HG02981 (cell line): ENCODE measurements around the gene U2SURP.

Experiments
- ATAC-seq: cut with Tn5 transposase; IDR thresholded peaks from one replicate; pipeline ENCODE4 v1.9.1; 2021; ENCODE audit warnings: mild to moderate bottlenecking, moderate library complexity; ENCODE audit not compliant: unreplicated experiment

Gene U2SURP

GRCh38 chr3:143098032-143098764 is 96.8 kb downstream of the U2SURP start:
- ATAC-seq = no peak

- no peak for ATAC-seq
These were observed 97.8 kb downstream of the U2SURP start for GRCh38 chr3:143099210-143099609.

GRCh38 chr3:143099690-143100089 is 98.3 kb downstream of the U2SURP start:
- no peak for ATAC-seq

- ATAC-seq = no peak
These were observed 99.1 kb downstream of the U2SURP start for GRCh38 chr3:143100451-143100850.

GRCh38 chr3:143101792-143102381 is 100.5 kb downstream of the U2SURP start:
- no peak for ATAC-seq

- ATAC-seq = no peak
These were observed 102.3 kb downstream of the U2SURP start for GRCh38 chr3:143103652-143104051.

- ATAC-seq = no peak
These were observed 103.8 kb downstream of the U2SURP start for GRCh38 chr3:143105170-143105569.

- ATAC-seq = no peak
These were observed 108.5 kb downstream of the U2SURP start for GRCh38 chr3:143109861-143110260.
